Gastrocnemius medialis (tissue), 4 donors: ENCODE data around the gene DTYMK. TPM values are rescaled to one million over a fixed set of nuclear protein-coding genes. Genes with fewer than 3 reads are reported as not detected.

Source experiments
- ATAC-seq, 2 donors: fragments of 150-250 bp; one replicate each; pipeline ENCODE4 v1.9.1; 2016
- DNase-seq, 2 donors: peaks; one replicate each; pipeline ENCODE4 v3.0.0-alpha.2; 2019
- H3K27ac ChIP-seq, 4 donors: fragments of 200-600 bp; sonication (generic); 1 replicate in 1 of 4; 2 replicates in 3 of 4; pipeline ENCODE4 v1.5.1; 2016 to 2018; ENCODE audit warnings: mild to moderate bottlenecking in 2 of 4, moderate library complexity in 1 of 4
- H3K27me3 ChIP-seq, 3 donors: fragments of 200-600 bp; sonication (generic) in 2 of 3; 1 replicate in 1 of 3; 2 replicates in 2 of 3; pipeline versions ENCODE4 v1.5.1 to v1.6.0; 2016 to 2019; ENCODE audit warnings: mild to moderate bottlenecking in 1 of 3, moderate library complexity in 1 of 3
- H3K36me3 ChIP-seq, 2 donors: fragments of 200-600 bp; sonication (generic) in 1 of 2; one replicate each; pipeline ENCODE4 v1.5.1; 2017 to 2018
- H3K4me1 ChIP-seq, 2 donors: fragments of 200-600 bp; sonication (generic) in 1 of 2; one replicate each; pipeline ENCODE4 v1.5.1; 2016 to 2017; ENCODE audit warnings: mild to moderate bottlenecking in 2 of 2
- H3K4me3 ChIP-seq, 4 donors: fragments of 200-600 bp; sonication (generic) in 3 of 4; 1 replicate in 1 of 4; 2 replicates in 3 of 4; pipeline ENCODE4 v1.5.1; 2016 to 2019; ENCODE audit warnings: mild to moderate bottlenecking in 2 of 4
- H3K9me3 ChIP-seq, 3 donors: fragments of 200-600 bp; sonication (generic) in 2 of 3; 1 replicate in 1 of 3; 2 replicates in 2 of 3; pipeline ENCODE4 v1.5.1; 2016 to 2019
- CTCF ChIP-seq, 5 experiments: fragments of 450-650 bp in 3 of 5; fragments of 200-600 bp in 2 of 5; sonication (generic) in 2 of 5; IDR thresholded peaks in 4 of 5; conservative IDR thresholded peaks in 1 of 5; 1 replicate in 4 of 5; 2 replicates in 1 of 5; pipeline ENCODE4 v1.5.1; 2016 to 2019; ENCODE audit warnings: antibody characterized with exemption in 5 of 5, mild to moderate bottlenecking in 3 of 5, moderate library complexity in 3 of 5
- POLR2A ChIP-seq, 2 donors: fragments of 450-650 bp; IDR thresholded peaks; one replicate each; pipeline ENCODE4 v1.6.1; 2017; ENCODE audit warnings: antibody characterized with exemption in 2 of 2, mild to moderate bottlenecking in 2 of 2, moderate library complexity in 2 of 2
- in situ Hi-C, 4 donors: fragments of 200-750 bp; cut with MboI; loops; one replicate each; pipeline versions ENCODE4 v1.15.0 to v1.8.0; 2017; ENCODE audit warnings: low sequenced_read_pairs in 4 of 4
- intact Hi-C: fragments of 100-400 bp; cut with DNase I; formaldehyde crosslinking; loops from one replicate; pipeline ENCODE4 v1.15.1; 2023; ENCODE audit warnings: low total_unique reads
- total RNA-seq, 4 donors: library from RNA; depleted of rRNA; stranded (reverse); fragments of >200 nt; gene quantifications; one replicate each; pipeline versions ENCODE4 v1.1.0 to v1.2.3, GENCODE V29; 2016

DTYMK gene
- total RNA-seq, 4 donors from 2014 or later = 3.9 to 8.2 (median 5.9) TPM

- TF ChIP-seq POLR2A (IDR thresholded peaks at IDR 0.05) (no peak), CTCF (IDR thresholded peaks at IDR 0.05 in 4 of 5, conservative IDR thresholded peaks at IDR 0.05 in 1 of 5) (no peak)
- ATAC-seq = no peak
- H3K27me3 ChIP-seq = no peaks in the 10 kb centered on the region
- in situ Hi-C loops = no loop called here
- H3K9me3 ChIP-seq = no peaks in the 10 kb centered on the region
- H3K27ac ChIP-seq = no peak overlapping the region
- H3K4me1 ChIP-seq = no peaks in the 10 kb centered on the region
- DNase-seq = no peak
- intact Hi-C loops = no loop called here
- no peak overlapping the region for H3K4me3 ChIP-seq
- peaks cover 0 to 83% of the 10 kb centered on the region in 2 donors for H3K36me3 ChIP-seq
Measured at GRCh38 chr2:241655516-241656189, 31.0 kb downstream of the DTYMK start.

DNA sequence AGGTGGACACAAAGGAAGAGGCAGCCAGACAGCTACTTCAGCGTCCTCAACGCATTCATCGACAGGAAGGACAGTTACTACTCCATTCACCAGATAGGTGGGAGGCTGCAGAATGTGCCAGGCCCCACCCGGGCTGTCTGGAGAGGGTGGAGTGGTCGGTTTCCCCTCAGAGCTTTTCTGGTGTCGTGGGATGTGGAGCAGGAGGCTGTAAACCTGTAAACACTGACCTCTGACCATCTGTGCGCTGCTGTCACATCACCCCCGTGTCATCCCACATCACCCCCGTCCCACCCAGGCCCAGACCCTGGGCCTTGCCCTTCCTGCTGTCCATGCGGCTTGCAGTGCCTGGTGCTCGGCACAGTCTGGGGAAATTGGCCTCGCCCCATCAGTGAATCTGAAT lies 32.1 kb downstream of the DTYMK start:
- no peak for TF ChIP-seq POLR2A (IDR thresholded peaks at IDR 0.05)
- no peak for TF ChIP-seq CTCF (IDR thresholded peaks at IDR 0.05 in 4 of 5, conservative IDR thresholded peaks at IDR 0.05 in 1 of 5)
- no peaks in the 10 kb centered on the region for H3K9me3 ChIP-seq
- H3K27me3 ChIP-seq = no peaks in the 10 kb centered on the region
- peaks cover 0 to 5% of the 10 kb centered on the region in 2 donors for H3K4me1 ChIP-seq
- no peak for ATAC-seq
- H3K36me3 ChIP-seq = peaks cover 0 to 72% of the 10 kb centered on the region in 2 donors
- no peak overlapping the region for H3K27ac ChIP-seq
- intact Hi-C loops (no loop called here), in situ Hi-C loops (no loop called here)
- H3K4me3 ChIP-seq = no peak overlapping the region
- DNase-seq = no peak

- Histone ChIP-seq H3K27ac (no peak overlapping the region), H3K27me3 (no peaks in the 10 kb centered on the region), H3K4me1 (peaks cover 0 to 10% of the 10 kb centered on the region in 2 donors), H3K36me3 (peaks cover 0 to 63% of the 10 kb centered on the region in 2 donors), H3K9me3 (no peaks in the 10 kb centered on the region), H3K4me3 (no peak overlapping the region)
- intact Hi-C loops = no loop called here
- TF ChIP-seq CTCF (IDR thresholded peaks at IDR 0.05 in 4 of 5, conservative IDR thresholded peaks at IDR 0.05 in 1 of 5) (no peak), POLR2A (IDR thresholded peaks at IDR 0.05) (no peak)
- in situ Hi-C loops = no loop called here
- ATAC-seq (no peak), DNase-seq (no peak)
Measured at GRCh38 chr2:241653210-241653750, 33.3 kb downstream of the DTYMK start.

- Histone ChIP-seq H3K4me1 (peaks cover 0 to 10% of the 10 kb centered on the region in 2 donors), H3K27ac (no peak overlapping the region), H3K27me3 (no peaks in the 10 kb centered on the region), H3K36me3 (peaks cover 0 to 58% of the 10 kb centered on the region in 2 donors), H3K4me3 (no peak overlapping the region), H3K9me3 (no peaks in the 10 kb centered on the region)
- no peak for ATAC-seq
- no peak for DNase-seq
- in situ Hi-C loops = no loop called here
- intact Hi-C loops = no loop called here
- TF ChIP-seq CTCF (IDR thresholded peaks at IDR 0.05 in 4 of 5, conservative IDR thresholded peaks at IDR 0.05 in 1 of 5) = no peak
Measured at GRCh38 chr2:241652722-241653121, 33.9 kb downstream of the DTYMK start.
